Neural progenitor cell (in vitro differentiated cells): ENCODE results near the gene THRB. TPM values are rescaled to one million over a fixed set of nuclear protein-coding genes. Genes with fewer than 3 reads are reported as not detected.

Experiments used
- DNase-seq: peaks from one replicate; pipeline ENCODE4 v3.0.0-alpha.2; 2016; ENCODE audit warnings: low spot score
- H2AFZ ChIP-seq: fragments of 200-600 bp; sonication (generic); replicated peaks from 2 replicates; pipeline ENCODE4 v1.6.1; 2016; ENCODE audit warnings: antibody characterized with exemption
- H3F3A ChIP-seq: fragments of 200-600 bp; sonication (generic); 2 replicates; pipeline ENCODE4 v1.6.1; 2016; ENCODE audit warnings: antibody characterized with exemption, low read depth
- H3K27ac ChIP-seq: fragments of 200-600 bp; sonication (generic); 2 replicates; pipeline ENCODE4 v1.5.1; 2016; ENCODE audit warnings: mild to moderate bottlenecking
- H3K27me3 ChIP-seq: fragments of 200-600 bp; sonication (generic); 2 replicates; pipeline ENCODE4 v1.6.1; 2016; ENCODE audit warnings: mild to moderate bottlenecking, moderate library complexity
- H3K36me3 ChIP-seq: fragments of 200-600 bp; sonication (generic); 2 replicates; pipeline ENCODE4 v1.5.1; 2016
- H3K4me1 ChIP-seq: fragments of 200-600 bp; sonication (generic); 2 replicates; pipeline ENCODE4 v1.6.1; 2016; ENCODE audit warnings: mixed run types
- H3K4me2 ChIP-seq: fragments of 200-600 bp; sonication (generic); 2 replicates; pipeline ENCODE4 v1.6.1; 2016
- H3K4me3 ChIP-seq: fragments of 200-600 bp; sonication (generic); 2 replicates; pipeline ENCODE4 v1.5.1; 2016
- H3K79me2 ChIP-seq: fragments of 200-600 bp; sonication (generic); 2 replicates; pipeline ENCODE4 v1.6.1; 2016; ENCODE audit warnings: low read depth
- H3K9ac ChIP-seq: fragments of 200-600 bp; sonication (generic); 2 replicates; pipeline ENCODE4 v1.6.1; 2016
- H3K9me3 ChIP-seq: fragments of 200-600 bp; sonication (generic); 2 replicates; pipeline ENCODE4 v1.5.1; 2016; ENCODE audit warnings: low read depth
- H4K20me1 ChIP-seq: fragments of 200-600 bp; sonication (generic); 2 replicates; pipeline ENCODE4 v1.6.1; 2016; ENCODE audit warnings: low read depth
- H3K27ac Mint-ChIP-seq: 3 replicates; pipeline ENCODE4 v1.8.0; 2021; ENCODE audit warnings: mixed read lengths
- H3K27me3 Mint-ChIP-seq: 2 replicates; pipeline ENCODE4 v1.8.0; 2022; ENCODE audit warnings: low read depth, mild to moderate bottlenecking, inconsistent platforms, moderate library complexity, mixed read lengths; ENCODE audit not compliant: insufficient read depth
- H3K36me3 Mint-ChIP-seq: 3 replicates; pipeline ENCODE4 v1.8.0; 2021; ENCODE audit warnings: mixed read lengths
- H3K4me1 Mint-ChIP-seq: 3 replicates; pipeline ENCODE4 v1.8.0; 2021; ENCODE audit warnings: mixed read lengths
- H3K4me3 Mint-ChIP-seq: 3 replicates; pipeline ENCODE4 v1.8.0; 2021; ENCODE audit warnings: mild to moderate bottlenecking, moderate library complexity, mixed read lengths
- H3K9me3 Mint-ChIP-seq: 3 replicates; pipeline ENCODE4 v1.8.0; 2020; ENCODE audit warnings: mixed read lengths
- CTCF ChIP-seq: fragments of 200-600 bp; sonication (generic); IDR thresholded peaks from 2 replicates; pipeline ENCODE4 v1.5.1; 2017; ENCODE audit warnings: antibody characterized with exemption, mild to moderate bottlenecking
- EZH2 ChIP-seq: fragments of 200-600 bp; sonication (generic); IDR thresholded peaks from 2 replicates; pipeline ENCODE4 v1.6.1; 2017; ENCODE audit warnings: antibody characterized with exemption, mild to moderate bottlenecking, moderate library complexity
- EZH2phosphoT487 ChIP-seq: fragments of 200-600 bp; sonication (generic); IDR thresholded peaks from 2 replicates; pipeline ENCODE4 v1.6.1; 2017; ENCODE audit warnings: antibody characterized with exemption
- total RNA-seq: library from RNA; depleted of rRNA; stranded (reverse); fragments of >200 nt; gene quantifications from 2 replicates; pipeline ENCODE4 v1.2.3, GENCODE V29; 2015; ENCODE audit warnings: low replicate concordance

THRB gene
- total RNA-seq, 1 donor from 2014 or later, result 1.2 TPM

DNA sequence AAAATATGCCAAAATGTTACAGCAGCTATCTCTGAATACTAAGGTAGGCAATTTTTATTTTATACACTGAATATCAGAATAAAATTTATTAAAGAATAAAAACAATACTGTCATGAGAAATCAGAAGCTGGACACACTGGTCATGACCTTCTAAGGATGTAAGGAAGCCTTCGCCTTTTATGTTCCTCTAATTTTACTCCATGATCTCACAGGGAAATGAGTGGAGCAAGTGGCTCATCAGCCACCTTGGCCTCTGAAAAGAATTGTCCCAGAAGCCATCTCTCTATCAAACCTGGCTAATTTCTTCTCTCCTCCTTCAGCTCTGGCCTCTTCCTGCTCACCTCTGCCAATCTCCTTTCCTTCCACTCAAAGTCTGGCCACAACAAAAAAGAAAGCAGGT, 48.6 kb downstream of the THRB start:
- Histone ChIP-seq H4K20me1 (no peaks in the 10 kb centered on the region), H2AFZ (no peak overlapping the region), H3K4me1 (no peaks in the 10 kb centered on the region), H3K9me3 (no peaks in the 10 kb centered on the region), H3K36me3 (no peaks in the 10 kb centered on the region), H3K9ac (no peak overlapping the region), H3K27me3 (no peaks in the 10 kb centered on the region), H3K79me2 (no peaks in the 10 kb centered on the region), H3K4me2 (no peak overlapping the region), H3K27ac (no peak overlapping the region), H3F3A (no peaks in the 10 kb centered on the region), H3K4me3 (no peak overlapping the region)
- Mint-ChIP-seq H3K36me3 (no peaks in the 10 kb centered on the region), H3K4me1 (no peaks in the 10 kb centered on the region), H3K27me3 (no peaks in the 10 kb centered on the region), H3K27ac (no peak overlapping the region), H3K9me3 (no peaks in the 10 kb centered on the region), H3K4me3 (no peak overlapping the region)
- no peak for DNase-seq
- TF ChIP-seq CTCF, result no peak
- TF ChIP-seq EZH2, result no peak
- no peak for TF ChIP-seq EZH2phosphoT487

DNA sequence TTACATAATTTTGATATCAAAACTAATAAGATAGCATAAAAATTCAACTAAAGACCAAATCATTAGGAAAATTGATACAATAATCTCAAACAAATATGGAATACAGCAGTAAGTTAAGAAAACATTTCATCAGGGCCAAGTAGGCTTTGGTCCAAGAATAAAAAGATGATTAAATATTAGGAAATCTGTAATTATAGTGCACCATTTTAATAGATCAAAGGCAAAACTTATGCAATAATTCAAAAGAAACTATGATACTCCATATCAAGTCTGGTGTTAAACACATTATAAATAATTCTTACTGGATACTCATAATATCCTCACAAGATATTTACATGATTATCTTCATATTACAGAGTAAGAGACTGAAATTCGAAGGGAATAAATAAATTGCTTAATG, 51.2 kb downstream of the THRB start:
- Mint-ChIP-seq H3K4me1 (no peaks in the 10 kb centered on the region), H3K4me3 (no peak overlapping the region), H3K27me3 (no peaks in the 10 kb centered on the region), H3K27ac (no peak overlapping the region), H3K9me3 (no peaks in the 10 kb centered on the region), H3K36me3 (no peaks in the 10 kb centered on the region)
- Histone ChIP-seq H3K27ac (no peak overlapping the region), H3K79me2 (no peaks in the 10 kb centered on the region), H3K9me3 (no peaks in the 10 kb centered on the region), H3K27me3 (no peaks in the 10 kb centered on the region), H3F3A (no peaks in the 10 kb centered on the region), H3K4me1 (no peaks in the 10 kb centered on the region), H3K4me3 (no peak overlapping the region), H2AFZ (no peak overlapping the region), H3K4me2 (no peak overlapping the region), H3K9ac (no peak overlapping the region), H3K36me3 (no peaks in the 10 kb centered on the region), H4K20me1 (no peaks in the 10 kb centered on the region)
- TF ChIP-seq EZH2 (no peak), CTCF (no peak), EZH2phosphoT487 (no peak)
- DNase-seq, result no peak

DNA sequence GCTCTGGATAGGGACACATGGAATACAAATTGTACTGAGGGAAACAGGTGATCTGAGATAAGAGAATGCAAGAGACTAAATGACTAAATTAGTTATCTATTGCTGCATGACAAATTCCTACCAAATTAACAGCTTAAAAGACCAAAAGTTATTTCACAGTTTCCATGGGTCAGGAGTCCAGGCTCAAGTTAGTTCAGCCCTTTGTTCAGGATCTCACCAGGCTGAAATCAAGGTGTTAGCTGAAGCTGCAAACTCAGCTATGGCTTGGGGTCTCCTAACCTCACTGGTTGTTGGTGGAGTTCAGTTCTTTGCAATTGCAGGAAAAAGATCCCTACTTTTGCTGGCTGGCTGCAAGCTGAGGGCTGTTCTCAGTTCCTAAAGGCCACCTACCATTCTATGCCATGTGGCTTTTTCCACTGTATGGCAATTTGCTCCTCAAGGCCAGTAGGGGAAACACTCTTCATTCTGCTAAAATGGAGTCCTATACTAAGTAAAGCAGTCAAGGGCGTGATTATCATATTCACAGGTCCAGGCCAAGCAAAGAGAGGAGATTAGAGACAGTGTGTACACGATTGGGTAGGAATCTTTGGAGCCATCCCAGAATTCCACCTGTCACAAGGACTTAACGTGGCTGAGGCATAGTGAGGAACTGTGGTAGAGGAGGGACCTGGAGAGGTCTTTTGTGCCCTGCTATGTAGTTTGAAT, 53.7 kb downstream of the THRB start:
- no peaks in the 10 kb centered on the region for H3K9me3 Mint-ChIP-seq

More for the DNA sequence above, 53.7 kb downstream of the THRB start:
- H3K27me3 ChIP-seq, result no peaks in the 10 kb centered on the region
- no peak overlapping the region for H3K27ac Mint-ChIP-seq
- TF ChIP-seq EZH2phosphoT487, result no peak
- TF ChIP-seq CTCF, result no peak
- no peak for TF ChIP-seq EZH2
- H3K27ac ChIP-seq, result no peak overlapping the region
- no peaks in the 10 kb centered on the region for H3F3A ChIP-seq
- no peak overlapping the region for H3K4me3 Mint-ChIP-seq
- H3K36me3 Mint-ChIP-seq, result no peaks in the 10 kb centered on the region
- H2AFZ ChIP-seq, result no peak overlapping the region
- H4K20me1 ChIP-seq, result no peaks in the 10 kb centered on the region
- H3K36me3 ChIP-seq, result no peaks in the 10 kb centered on the region
- no peak overlapping the region for H3K4me2 ChIP-seq
- H3K4me3 ChIP-seq, result no peak overlapping the region
- no peaks in the 10 kb centered on the region for H3K4me1 ChIP-seq
- H3K9ac ChIP-seq, result no peak overlapping the region
- H3K9me3 ChIP-seq, result no peaks in the 10 kb centered on the region
- no peaks in the 10 kb centered on the region for H3K27me3 Mint-ChIP-seq
- no peaks in the 10 kb centered on the region for H3K4me1 Mint-ChIP-seq
- DNase-seq, result no peak
- H3K79me2 ChIP-seq, result no peaks in the 10 kb centered on the region
